Stimulated activated CD8-positive, alpha-beta memory T cell treated with anti-CD3 and anti-CD28 coated beads, Interleukin-15, amount 100 ng/mL, for 1 hour (primary cell): ENCODE data around the gene ILK.

Experiments used
- DNase-seq: peaks from one replicate; pipeline ENCODE4 v3.0.0-alpha.2; 2020; ENCODE audit warnings: low read depth

ILK gene

DNA sequence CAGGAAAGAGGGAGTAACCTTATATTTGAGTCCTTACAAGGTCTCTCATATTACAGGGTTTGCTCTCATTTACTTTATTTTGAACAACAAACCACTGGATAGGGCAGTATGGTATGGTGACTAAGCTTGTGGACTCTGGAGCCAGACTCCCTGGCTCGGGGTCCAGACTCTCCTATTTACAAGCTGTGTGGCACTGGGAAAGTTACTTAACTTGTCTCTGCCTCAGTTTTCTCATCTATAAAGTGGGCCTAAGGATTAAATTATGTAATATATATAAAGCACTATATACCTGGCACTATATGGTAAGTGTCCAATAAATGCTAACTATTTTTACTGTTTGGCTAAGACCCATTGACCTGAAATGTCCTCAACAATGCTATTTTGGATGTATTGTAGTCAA lies 53.8 kb downstream of the ILK start:
- no peak for DNase-seq

DNA sequence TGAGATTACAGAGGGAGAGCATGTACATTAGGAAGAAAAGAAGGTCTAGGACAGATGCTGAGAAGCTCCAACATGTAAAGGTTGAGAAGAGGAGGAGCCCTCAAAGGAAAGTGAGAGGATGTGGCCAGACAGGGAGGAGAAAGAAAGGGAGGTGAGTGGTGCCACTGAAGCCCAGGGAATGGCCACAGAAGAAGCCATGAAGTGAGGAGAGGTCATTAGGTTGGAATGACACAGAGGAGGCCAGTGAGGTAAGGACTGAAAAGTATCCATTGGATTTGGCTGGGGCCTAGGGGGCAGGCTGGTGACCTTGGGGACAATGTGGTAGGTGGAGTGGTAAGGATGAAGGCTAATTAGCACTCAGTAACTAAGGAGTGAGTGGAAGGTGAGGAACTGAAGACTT lies 55.1 kb downstream of the ILK start:
- DNase-seq: no peak
